ENCODE data around the gene PRORP. TPM values are rescaled to one million over a fixed set of nuclear protein-coding genes. Genes with fewer than 3 reads are reported as not detected.

Gene PRORP
- total and polyA plus RNA-seq, 2 of the 8 experiments (the other 6 are each of a cell fraction or from before 2014, with no cell fraction given) = 30.0 to 44.8 TPM

DNA sequence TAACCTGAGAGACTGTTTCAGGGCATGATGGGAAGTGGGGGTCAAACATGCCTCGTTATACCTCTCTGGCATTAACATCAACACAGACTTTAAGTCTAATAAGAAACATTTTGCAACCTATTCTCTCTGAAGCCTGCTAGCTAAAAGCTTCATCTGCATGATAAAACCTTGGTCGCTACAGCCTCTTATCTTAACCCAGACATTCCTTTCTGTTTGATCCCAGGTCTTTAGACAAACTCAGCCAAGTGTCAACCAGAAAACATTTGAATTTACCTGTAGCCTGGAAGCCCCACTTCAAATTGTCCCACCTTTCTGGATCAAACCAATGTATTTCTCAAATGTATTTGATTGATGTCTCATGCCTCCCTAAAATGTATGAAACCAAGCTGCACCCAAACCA, 9.7 kb upstream of the PRORP start:
- Histone ChIP-seq H2BK20ac (ENCODE audit: low read length) (no peak overlapping the region), H4K20me1 (replicated peaks in 1 of 2; ENCODE audit: control insufficient read depth in 1 of 2, insufficient read depth in 2 of 2, low read length in 2 of 2) (no peaks in the 10 kb centered on the region), H3K23ac (ENCODE audit: insufficient read length) (no peak overlapping the region), H3K56ac (replicated peaks; ENCODE audit: insufficient read length, low read depth, low read length) (no peak overlapping the region), H3K18ac (ENCODE audit: extremely low read depth, low read length) (no peak overlapping the region), H4K5ac (ENCODE audit: insufficient read length, low read depth, low read length) (no peak overlapping the region), H3K23me2 (ENCODE audit: low read depth, low read length) (peaks cover 2% of the 10 kb centered on the region; the same call in 1 of the 2 replicates), H2BK120ac (replicated peaks; ENCODE audit: low read depth, low read length) (no peak overlapping the region), H2BK5ac (ENCODE audit: low read depth, low read length) (no peak overlapping the region), H2AK5ac (ENCODE audit: low read depth, low read length) (no peak overlapping the region), H3K27ac (ENCODE audit: low read depth, low read length) (no peak overlapping the region), H3K27me3 (replicated peaks in 1 of 4; ENCODE audit: control insufficient read depth in 3 of 4, extremely low read depth in 1 of 4, insufficient read depth in 3 of 4, low read length in 3 of 4) (no peaks in the 10 kb centered on the region), H3K4me3 (ENCODE audit: extremely low read depth in 1 of 4, insufficient read depth in 2 of 4, low read depth in 3 of 4, low read length in 4 of 4) (no peak overlapping the region), H4K91ac (replicated peaks; ENCODE audit: insufficient read length, low read length) (no peak overlapping the region), H3K4me1 (replicated peaks in 1 of 4; ENCODE audit: control insufficient read depth in 3 of 4, insufficient read depth in 4 of 4, low read length in 3 of 4) (peaks cover 0 to 3% (median 0%) of the 10 kb centered on the region in 4 experiments; a peak in 1 of 7 replicates), H3K9ac (replicated peaks in 1 of 4; ENCODE audit: extremely low read depth in 1 of 4, low read depth in 3 of 4, low read length in 3 of 4) (no peak overlapping the region), H2AFZ (ENCODE audit: low read length) (no peak overlapping the region), H4K8ac (ENCODE audit: extremely low read depth, insufficient read depth, low read length) (no peak overlapping the region), H3K79me2 (ENCODE audit: control insufficient read depth in 1 of 2, insufficient read depth in 2 of 2, low read length in 2 of 2) (no peaks in the 10 kb centered on the region), H3K79me1 (ENCODE audit: low read depth, low read length) (peaks cover 3% of the 10 kb centered on the region), H2BK12ac (ENCODE audit: low read depth, low read length) (no peak overlapping the region), H3K4me2 (ENCODE audit: insufficient read depth in 1 of 2, low read depth in 2 of 2, low read length in 2 of 2) (no peak overlapping the region), H2BK15ac (ENCODE audit: low read length) (no peak overlapping the region), H3K36me3 (ENCODE audit: control insufficient read depth in 2 of 4, insufficient read depth in 4 of 4, low read length in 3 of 4) (peaks cover 4 to 27% (median 11%) of the 10 kb centered on the region in 4 experiments; a peak in 7 of 8 replicates), H3K9me3 (ENCODE audit: insufficient read depth in 2 of 2, low read depth in 1 of 2, low read length in 1 of 2) (peaks cover 0 to 9% of the 10 kb centered on the region in 2 experiments; a peak in 2 of 4 replicates), H3K14ac (ENCODE audit: insufficient read length) (no peak overlapping the region), H3K4ac (replicated peaks; ENCODE audit: insufficient read length, low read depth, low read length) (no peak overlapping the region)
- WGBS, 2 experiments (ENCODE audit: extremely low coverage in 1 of 2, insufficient coverage in 1 of 2, insufficient read length in 1 of 2, insufficient replicate concordance in 2 of 2, low coverage in 1 of 2, low lambda C conversion rate in 2 of 2, missing lambda C conversion rate in 1 of 2) = 52% methylated on average over 2 of the region's 2 CpGs; no CpG with 5 or more reads in 1 of the 2 experiments
- DNase-seq (ENCODE audit: low read depth in 1 of 2, low spot score in 2 of 2) (no peak), FAIRE-seq (no peak)
- POLR2A ChIA-PET (ENCODE audit: partially characterized antibody) = interaction anchor here (0.9 to 2.6 kb wide), 3 partner anchors 8 to 13 kb away, joined by 3 to 13 read pairs (median 5); partner anchors contain the start of genes PPP2R3C and PRORP
- no peak for TF ChIP-seq EGR1 (IDR thresholded peaks at IDR 0.05; ENCODE audit: borderline replicate concordance, low read depth, low read length)
- no peak for TF ChIP-seq GABPA (IDR thresholded peaks at IDR 0.05; ENCODE audit: borderline replicate concordance, insufficient read depth, low read length)
- TF ChIP-seq SIX5 (IDR thresholded peaks at IDR 0.05; ENCODE audit: low read depth, low read length) = no peak
- CTCF ChIA-PET (ENCODE audit: partially characterized antibody) = no interaction called here

Measured in H1 (cell line).